MV-4-11 (cell line): ENCODE measurements around the gene HDAC4.
A peak's percentile ranks its signal among the peaks of the same experiment; 100 is the strongest.
"Not testable (repeated sequence)": the region's sequence is repeated elsewhere in the genome, so short reads cannot be mapped to it uniquely, and the experiment has no call there.

Experiments
- DNase-seq: peaks from one replicate; lab custom pipeline; 2025; lab: John Stamatoyannopoulos, UW

Gene HDAC4

DNA sequence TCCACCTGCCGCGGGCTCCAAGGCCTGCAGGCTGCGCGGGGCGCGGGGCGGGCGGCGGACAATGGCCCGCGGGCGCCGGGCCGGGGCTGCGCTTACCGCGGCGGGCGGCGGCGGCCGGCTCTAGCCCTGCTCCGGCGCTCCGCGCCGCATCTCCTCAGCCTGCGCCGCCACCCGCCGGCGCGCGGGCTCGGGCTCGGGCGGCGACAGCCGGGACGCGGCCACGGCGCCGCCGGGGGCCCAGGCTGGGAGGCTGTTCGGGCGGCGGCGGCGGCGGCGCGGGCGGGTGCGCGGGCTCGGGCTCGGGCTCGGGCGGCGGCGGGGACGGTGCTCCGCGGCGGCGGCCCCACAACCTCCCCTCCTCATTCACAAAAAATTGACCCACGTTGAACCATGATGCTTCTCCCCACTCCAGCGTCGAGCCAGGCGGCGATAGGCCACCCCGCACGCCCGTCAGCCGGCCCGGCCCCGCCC, at the start of gene HDAC4:
Gene HDAC4, minus strand, starts transcription at position 425 of the 471 bp plus-strand sequence. CDS start 48,321 bp downstream, outside the sequence.
- no peak for DNase-seq

DNA sequence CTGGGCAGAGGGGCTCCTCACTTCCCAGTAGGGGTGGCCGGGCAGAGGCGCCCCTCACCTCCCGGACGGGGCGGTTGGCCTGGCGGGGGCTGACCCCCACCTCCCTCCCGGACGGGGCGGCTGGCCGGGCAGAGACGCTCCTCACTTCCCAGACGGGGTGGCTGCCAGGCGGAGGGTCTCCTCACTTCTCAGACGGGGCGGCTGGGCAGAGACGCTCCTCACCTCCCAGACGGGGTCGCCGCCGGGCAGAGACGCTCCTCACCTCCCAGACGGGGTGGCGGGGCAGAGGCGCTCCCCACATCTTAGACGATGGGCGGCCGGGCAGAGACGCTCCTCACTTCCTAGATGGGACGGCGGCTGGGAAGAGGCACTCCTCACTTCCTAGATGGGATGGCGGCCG, 48.6 kb upstream of the HDAC4 start:
- DNase-seq, result not testable (repeated sequence)

DNA sequence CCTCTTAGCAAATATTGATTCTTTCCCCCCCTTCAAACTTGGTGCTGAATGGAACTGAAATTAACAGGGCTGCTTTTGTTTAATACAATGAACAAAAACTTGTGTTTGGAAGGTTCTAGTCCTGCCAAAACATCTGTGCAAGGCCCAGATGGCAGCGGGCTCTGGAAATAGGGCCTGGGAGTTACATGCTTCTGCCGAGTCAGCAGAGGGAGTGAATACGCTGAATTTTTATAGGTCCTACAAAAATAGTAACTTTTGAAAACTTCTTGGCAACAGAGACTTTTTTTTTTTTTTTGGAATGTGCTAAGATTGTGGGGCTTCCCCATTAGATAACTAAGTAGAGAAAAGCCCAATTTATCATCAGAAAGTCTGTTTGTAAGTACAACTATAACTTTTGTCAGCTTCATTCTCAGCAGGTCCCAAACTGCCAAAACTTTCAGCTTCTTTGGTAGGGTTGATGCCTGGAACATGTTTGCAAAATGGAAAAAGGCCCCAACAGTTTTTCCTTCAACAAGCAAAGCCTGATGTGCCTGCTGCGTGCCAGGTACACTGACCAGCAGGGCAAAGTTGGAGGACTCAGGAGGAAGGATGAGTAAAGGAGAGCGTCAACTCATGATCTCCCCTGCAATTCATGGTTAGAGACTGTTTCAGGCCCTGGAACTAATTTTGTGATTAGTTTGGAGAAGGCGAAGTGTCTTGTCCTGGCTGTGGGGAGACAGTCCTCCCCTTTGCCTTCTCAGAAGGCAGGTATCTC, 45.1 kb upstream of the HDAC4 start:
- DNase-seq, result peak; percentile 19

DNA sequence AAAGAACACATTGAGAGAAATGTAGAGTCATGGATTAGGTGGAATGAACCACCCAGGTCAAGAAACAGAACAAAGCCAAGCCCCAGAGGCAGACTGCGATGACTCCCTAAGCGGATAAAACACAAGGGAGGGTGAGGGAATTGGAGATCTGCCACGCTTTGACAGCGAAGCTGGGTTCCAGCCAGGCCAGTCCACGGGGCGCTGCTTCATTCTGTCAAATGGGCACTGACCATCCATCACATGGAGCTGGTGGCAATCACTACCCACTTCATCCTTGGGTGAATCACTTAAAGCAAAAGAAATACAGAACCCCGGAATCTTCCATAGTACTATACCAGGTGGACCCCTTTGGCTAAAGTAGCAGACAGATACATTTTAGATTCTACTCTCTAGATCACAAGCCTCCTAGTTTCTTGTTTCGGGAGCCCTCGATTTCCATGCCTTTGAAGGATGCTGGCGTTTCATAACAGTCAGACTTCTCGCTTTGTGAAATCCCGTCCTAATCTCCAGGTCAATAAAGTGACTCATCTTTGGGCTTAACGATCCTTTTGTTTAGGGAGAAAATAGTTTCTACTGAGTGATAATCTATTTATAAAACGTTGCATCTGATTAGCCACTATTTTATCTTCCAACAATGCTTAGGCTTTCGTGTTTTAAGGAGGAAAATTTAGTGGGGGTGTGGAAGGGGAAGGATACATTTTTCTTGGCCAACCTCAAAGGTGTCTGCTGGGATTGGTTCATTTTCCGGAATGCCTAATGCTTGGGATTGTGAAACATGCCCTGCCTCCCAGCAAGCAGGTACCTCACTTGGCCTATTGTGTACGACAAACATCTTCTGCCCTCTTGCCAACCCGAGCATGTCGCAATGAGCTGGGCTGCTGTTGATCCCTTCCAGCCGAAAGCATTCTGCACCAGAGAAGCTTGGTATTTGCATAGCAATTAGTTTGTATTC, 44.1 kb upstream of the HDAC4 start:
- peak; percentile 75 for DNase-seq

DNA sequence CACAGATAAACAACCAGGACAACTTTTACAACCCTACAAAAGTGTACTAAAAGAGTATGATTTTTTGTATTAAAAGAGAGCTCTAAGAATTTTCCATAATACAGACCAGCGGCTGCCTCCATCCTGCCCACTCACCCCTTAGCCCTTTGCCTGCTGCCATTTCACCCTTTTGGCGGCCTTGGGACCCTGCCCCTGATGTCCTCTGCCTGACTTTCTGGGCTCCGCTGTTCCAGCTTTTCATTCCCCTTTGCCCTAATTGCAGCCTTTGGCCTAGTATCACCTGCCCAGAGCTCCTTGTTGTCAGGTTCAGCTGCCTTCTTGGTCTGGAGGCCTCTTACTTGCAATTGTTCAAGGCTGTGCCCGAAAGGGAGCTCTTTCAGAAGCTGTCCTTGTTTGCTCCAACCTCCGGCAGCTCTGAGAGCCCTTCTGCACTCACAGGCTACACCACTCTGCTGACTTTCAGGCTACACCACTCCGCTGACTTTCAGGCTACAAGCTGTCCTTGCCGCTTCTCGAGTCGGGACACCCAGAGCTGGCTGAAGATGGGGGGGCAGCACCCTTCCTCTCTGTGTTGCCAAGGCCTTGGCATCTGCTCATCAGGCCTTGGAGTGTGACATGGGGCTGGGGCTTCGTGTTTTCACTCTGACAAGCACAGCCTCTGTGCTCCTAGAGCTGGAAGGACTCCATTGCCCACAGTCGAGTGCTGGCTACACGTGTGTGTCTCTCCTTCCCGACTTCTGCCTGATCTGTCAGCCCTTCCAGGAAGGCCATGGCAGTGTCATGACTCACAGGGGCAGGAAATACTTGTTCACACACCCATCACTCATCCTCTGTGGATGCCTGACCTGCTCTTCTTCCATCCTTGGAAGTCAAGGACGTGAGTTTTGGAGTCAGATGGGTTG, 43.1 kb upstream of the HDAC4 start:
- no peak for DNase-seq

DNA sequence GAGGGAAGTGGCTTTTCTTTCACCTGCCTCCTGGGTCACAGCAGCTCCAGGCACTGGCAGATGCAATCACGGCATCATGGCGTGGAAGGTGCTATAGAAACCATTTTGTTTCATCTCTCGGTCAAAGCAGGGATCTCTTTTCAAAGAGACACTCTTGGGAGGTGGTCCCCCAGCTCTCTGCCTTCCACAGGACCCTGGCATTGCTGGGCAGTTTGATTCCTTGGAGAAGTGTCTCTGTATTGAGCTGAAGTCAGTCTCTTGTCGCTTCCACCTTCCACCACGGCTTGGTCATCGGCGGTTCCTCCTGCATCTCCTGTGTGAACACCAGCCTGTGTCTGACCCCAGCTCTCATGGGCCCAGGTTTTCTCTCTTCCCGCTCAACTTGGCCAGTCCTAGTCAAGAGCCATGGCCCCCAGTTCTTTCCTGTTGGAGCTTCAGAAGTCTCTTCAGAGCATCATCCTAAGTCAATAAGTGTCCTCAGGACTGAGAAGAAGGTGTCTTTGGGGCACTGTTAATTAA, 42.3 kb upstream of the HDAC4 start:
- DNase-seq, result no peak

DNA sequence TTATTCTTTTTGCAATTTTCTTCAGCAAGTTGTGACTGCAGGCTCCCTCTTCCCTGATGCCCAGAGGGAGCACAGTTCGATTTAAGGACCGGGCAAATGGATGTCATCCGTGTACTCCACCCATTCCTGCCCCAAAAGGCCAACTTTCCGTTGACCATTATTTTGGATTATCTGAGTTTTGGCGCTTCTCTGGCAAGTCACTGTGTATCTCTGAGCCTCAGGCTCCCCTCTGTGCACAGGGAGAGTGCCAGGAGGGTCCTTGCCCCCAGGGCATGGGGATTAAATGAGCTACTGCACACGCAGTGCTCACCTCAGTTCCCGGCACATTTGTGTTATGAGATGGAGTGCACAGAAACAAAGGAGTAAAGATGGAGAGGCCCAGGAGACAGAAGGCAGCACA, 41.4 kb upstream of the HDAC4 start:
- no peak for DNase-seq

DNA sequence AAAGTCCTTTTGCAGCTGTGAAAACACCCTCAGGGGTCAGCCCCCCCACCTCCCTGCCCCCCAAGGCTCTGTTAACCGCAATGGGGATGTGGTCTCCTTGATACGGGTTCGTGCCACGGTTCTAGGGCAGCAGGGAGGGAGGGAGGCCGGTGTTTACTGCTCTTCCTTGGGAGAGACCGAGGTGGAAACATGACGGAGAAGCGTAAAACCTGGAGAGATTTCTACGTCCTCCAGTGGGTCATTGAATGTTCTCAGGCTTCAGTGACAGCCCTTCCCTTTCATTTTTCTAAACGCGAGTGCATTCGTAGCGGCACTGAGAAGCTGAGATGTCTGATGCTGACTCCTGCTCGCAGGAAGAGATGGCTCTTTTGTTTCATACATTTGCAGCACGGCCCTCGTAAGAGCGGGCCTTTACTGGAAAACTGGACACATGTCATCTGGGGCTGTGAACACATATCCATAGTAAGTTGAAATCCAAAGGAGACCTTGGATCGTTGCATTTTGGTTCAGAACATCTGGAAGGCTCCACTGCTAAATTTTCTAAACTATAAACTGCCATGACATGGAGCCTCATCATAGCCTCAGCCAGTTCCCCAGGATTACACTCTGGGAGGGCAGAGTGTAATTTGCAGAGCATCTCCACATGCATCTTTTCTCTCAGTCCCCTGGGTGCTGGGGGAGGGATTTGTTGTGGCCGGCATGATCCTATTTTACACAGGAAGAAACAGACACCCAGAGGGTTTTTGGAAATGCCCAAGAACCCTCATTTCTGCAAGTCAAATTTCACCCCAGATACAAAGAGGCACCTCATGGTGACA, 40.6 kb upstream of the HDAC4 start:
- peak; percentile 65 for DNase-seq

DNA sequence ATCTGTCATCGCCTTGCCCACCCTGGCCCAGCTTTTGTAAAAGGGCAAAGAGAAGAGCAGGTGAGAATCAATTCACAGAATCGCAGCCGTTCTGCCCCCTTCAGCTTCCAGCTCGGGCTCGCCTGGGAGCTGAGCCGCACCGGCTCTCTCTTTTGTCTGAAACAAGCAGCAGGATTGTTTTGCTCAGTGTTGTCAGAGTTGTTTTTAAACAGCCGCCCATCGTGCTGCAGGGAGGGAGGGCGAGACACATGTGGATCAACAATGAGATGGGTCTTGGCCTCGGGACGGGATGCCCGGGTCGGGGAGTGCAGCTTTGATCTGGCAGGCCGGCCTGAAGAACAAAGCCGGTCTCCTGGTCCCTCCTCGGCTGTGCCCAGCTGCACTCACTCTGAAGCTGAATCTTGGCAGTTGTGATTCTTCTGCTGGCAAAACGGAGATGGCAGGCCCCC, 39.7 kb upstream of the HDAC4 start:
- no peak for DNase-seq

DNA sequence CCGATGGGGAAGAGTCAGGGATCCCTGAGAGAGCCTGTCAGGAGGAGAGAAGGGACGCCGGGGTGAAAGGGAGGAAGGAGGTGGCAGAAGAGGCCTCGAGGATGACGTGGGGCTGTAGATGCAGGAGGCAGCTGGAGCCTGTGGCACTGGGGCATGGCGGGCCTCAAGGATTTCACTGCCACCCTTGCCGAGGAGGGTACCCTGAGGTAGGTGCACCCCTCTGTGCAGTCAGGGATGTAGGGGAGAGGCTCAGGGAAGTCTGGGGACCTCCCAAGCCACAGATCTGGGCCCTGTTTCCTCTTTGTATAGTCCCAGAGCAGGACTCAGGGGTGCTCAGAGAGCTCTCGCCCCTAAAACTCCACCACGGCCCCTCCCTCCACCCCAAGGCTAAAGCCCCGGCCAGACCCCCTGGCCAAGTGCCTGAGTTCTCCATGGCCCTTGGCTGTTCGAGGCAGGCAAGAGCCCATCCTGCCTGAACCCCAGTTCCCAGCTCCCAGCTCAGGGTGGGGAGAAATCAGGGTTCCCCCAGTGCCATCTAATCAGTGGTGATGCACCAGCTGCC, 39.0 kb upstream of the HDAC4 start:
- no peak for DNase-seq

DNA sequence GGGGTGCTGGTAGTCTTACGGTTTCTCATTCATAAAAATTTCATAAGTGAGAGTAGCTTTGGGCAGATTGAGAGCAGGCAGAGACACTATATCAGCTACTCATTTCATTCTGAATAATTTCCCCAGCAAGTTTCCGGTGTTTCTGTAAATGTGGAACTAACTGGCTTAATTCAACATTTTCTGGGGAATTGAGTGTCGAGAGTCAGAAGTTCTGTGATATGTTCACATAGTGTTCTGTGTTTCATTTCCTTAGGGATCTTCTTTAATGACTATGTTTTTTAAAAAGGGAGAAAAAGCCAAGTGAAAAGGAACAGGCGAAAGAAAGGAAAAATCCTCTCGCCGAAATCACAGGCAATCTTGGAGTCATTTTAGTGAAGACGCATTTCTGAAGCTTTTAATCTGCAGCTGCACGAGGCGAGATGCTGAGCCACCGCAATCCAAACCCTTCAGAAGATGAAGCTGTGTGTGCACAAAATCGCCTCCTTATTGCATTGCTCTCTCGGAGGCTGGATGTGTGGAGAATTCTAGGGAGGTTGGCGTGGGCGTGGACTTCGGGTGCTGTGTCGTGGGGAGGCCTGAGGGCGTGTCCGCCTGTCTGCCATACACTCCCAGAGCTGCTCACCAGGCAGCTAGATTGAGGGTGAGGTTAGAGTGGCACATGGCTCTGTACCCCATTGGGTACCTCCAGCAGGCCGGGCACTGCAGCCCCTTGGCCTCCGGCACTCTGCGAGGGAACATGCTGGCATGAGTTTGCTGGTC, 38.4 kb upstream of the HDAC4 start:
- DNase-seq, result peak; percentile 56

DNA sequence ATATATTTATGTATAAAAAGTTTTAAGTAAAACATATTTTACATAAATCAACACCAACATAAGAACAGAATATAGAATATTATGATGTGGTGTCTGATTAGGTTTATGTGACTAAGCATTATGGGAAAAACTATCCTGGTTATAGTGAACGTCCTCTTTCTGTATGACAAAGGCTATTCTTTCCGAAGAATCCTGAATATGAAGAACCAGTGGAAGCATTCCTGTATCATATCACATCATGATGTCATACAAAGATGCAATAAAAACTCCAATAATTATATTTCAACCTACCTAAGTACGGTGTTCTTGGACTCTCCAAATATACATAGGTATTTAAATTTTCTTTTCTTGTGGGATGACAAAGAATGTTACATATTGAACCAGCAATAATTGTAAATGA, 37.5 kb upstream of the HDAC4 start:
- no peak for DNase-seq

DNA sequence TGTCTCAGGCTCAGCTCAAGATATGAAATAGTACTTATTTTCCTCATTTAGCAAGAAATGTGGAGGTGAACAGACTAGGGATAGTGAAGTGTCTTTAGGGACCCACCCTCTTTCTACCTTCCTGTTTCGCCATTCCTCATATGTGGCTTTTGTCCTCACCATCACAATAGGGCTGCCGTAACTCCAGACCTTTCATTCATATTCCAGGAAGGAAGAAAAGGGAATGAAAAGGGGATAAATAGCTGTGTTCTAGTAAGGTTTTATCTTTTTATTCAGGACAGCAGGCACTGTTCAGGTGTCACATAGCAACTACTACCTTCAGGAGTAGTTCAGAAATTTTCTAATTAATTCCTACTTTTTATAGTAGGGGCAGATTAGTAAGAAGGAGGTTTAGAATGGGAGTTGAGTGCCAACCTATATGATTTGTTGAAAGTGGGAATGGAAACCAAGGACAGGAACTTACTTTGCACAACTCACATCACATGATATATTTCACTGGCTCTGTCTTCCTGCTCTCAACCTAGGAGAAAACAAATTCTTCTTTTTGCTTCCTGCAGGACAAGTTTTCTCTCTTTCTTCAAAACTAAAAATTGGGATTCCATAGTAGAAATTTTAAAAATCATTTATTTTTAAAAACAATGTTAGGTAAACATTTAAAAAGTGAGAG, 36.0 kb upstream of the HDAC4 start:
- DNase-seq, result peak; percentile 79

DNA sequence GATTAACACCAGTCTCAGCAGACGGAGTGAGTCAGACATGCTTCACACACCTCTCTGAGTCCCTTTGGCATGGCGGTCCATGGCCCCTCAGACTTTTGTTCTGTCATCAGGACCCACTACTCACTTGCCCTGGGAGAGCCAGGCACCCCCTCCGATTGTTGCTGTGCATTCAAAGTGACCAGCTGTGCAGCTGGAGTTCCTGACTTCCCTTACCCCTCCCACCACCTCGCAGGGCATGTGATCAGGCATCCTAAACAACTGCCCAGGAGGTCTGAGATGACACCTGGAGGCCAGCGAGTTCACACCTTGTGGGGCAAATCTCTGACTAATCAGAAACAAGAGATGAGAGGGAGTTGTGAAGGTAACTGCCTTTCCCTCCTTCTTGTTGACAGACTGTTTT, 35.3 kb upstream of the HDAC4 start:
- DNase-seq, result no peak

DNA sequence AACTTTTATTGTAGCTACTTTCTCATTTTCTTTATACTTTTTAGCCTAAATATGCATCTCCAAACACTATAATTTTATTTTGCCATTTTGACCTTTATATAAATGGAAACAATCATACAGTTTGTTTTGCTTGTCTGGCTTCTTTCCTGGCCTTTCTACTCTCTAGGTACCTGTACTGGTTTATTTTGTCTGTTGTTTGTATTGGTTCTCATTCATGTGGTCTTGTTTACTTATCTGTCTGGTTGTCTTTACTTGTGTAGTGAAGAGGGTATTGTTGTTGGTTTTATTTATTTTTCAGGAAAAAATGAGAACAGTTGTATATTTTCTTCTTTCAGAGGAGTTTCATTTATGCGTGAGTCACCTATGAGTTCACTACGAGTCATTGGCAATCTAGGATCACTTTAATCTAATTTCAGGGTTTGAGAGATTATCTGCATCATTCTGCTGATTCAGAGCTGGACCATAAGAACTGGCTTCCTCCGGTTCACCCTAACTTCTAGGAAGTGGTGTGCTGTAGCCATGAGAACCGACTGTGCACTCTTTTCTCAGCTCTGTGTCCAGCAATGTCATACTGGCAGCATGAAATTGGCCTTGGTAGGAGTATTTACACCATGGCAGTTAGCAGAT, 33.1 kb upstream of the HDAC4 start:
- peak; percentile 66 for DNase-seq

DNA sequence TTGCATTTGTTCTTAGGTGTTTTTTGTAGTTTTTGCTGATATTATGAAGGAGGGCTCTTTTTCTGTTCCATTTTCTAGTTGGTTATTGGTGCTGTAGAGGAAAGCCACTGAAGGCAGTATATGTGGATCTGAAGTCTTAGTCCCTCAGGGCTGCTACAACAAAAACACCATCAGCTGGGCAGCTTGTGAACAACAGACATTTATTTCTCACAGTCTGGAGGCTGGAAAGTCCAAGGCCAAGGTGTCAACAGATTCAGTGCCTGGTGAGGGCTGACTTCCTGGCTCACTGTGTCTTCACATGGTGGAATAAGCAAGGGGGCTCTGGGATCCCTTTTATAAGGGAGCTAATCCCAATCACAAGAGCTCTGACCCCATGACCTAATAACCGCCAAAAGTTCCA, 31.4 kb upstream of the HDAC4 start:
- no peak for DNase-seq

DNA sequence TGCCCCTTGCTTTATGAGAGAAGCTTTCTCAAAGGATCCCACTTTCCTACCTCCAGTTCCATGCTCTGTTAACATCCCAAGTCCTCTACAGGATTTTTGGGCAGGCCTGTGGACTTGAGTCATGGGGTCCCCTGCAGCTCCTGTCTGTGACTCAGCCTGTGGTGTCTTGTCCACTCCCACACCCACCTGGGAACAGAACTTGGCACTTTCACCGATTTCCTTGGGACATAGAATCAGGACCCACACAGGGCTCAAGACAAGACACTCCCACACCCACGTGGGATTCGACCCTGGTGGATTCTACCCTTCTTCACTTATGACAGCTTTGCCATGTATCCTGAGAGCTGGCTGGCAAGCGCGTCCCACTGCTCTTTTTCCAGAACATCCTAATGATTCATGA, 30.7 kb upstream of the HDAC4 start:
- DNase-seq, result no peak

DNA sequence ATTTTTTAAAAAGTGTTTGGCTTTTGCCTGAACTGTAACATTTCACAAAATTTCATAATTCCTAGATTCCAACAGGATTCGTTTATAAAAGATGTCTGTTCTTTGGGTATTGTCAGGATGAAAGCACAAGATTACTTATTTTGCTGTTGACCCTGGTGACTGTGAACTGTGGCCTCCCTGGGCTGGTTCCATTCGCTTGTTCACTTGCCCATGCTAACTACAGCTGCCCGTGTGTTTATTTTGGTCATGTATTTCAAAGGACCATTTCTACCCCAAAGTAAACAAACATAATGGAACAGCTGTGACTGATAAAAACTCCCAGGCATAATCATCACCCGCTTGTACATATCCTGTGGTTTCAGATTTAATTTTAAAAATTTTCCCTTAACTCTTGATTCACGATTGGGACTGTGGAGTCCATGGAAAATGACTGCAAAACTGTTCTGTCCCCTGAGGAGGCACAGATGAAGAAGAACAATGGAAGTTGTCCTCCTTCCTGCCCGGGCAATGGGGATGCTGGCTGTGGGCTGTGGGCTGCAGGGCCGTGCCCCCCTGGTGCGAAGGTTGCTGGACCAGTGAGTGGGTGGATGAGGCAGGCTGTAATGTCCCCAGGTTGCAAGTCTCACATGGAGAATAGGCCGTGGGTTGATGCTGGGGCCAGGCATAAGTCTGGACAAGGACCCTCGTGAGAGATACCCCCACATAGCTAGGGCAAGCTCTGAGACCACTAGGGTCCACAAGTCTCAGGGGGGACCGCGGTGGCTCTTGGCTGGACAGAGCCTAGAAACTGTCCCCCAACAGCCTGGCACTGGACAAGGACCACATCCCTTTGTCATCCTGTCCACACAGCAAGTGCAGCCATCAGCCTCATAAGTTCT, 28.9 kb upstream of the HDAC4 start:
- no peak for DNase-seq
